ENCODE results near the gene TMEM244.

DNA sequence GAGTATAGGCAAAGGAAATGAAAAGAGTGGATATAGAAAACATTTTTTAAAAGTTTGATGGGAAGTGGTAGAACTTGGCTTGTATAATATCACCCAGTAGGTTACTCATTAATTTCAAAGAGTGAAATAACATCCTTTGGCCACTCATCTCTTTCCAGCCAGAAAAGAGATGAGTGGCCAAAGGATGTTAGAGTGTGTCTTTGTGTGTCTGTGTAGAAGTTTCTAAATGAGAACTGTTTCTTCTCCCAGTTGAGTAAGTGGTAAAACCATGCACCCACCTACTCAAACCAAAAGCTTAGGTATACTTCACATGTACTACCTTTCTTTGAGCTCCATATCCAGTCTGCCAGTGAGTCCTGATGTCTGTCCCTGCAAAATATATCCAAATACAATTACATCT is 47.7 kb upstream of the TMEM244 start:
- TF ChIP-seq, protein P1, sequence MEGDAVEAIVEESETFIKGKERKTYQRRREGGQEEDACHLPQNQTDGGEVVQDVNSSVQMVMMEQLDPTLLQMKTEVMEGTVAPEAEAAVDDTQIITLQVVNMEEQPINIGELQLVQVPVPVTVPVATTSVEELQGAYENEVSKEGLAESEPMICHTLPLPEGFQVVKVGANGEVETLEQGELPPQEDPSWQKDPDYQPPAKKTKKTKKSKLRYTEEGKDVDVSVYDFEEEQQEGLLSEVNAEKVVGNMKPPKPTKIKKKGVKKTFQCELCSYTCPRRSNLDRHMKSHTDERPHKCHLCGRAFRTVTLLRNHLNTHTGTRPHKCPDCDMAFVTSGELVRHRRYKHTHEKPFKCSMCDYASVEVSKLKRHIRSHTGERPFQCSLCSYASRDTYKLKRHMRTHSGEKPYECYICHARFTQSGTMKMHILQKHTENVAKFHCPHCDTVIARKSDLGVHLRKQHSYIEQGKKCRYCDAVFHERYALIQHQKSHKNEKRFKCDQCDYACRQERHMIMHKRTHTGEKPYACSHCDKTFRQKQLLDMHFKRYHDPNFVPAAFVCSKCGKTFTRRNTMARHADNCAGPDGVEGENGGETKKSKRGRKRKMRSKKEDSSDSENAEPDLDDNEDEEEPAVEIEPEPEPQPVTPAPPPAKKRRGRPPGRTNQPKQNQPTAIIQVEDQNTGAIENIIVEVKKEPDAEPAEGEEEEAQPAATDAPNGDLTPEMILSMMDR (IDR thresholded peaks at IDR 0.05; ENCODE audit: extremely low read depth in 1 of 2, insufficient read depth in 1 of 2, low read depth in 1 of 2, low read length in 2 of 2): no peak
- no peak for TF ChIP-seq POLR2A (IDR thresholded peaks at IDR 0.05; ENCODE audit: low read depth, low read length)
- TF ChIP-seq, protein P2, sequence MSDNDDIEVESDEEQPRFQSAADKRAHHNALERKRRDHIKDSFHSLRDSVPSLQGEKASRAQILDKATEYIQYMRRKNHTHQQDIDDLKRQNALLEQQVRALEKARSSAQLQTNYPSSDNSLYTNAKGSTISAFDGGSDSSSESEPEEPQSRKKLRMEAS (IDR thresholded peaks at IDR 0.05; ENCODE audit: insufficient read depth, insufficient read length): no peak
- TF ChIP-seq EZH2 (IDR thresholded peaks at IDR 0.05; ENCODE audit: borderline replicate concordance, low read depth, low read length, severe bottlenecking): no peak

Measured in endothelial cell of umbilical vein (primary cell).